ENCODE data around the gene NME4.
A peak's percentile ranks its signal among the peaks of the same experiment; 100 is the strongest.
"Not testable (repeated sequence)": the region's sequence is repeated elsewhere in the genome, so short reads cannot be mapped to it uniquely, and the experiment has no call there.

Gene NME4

DNA sequence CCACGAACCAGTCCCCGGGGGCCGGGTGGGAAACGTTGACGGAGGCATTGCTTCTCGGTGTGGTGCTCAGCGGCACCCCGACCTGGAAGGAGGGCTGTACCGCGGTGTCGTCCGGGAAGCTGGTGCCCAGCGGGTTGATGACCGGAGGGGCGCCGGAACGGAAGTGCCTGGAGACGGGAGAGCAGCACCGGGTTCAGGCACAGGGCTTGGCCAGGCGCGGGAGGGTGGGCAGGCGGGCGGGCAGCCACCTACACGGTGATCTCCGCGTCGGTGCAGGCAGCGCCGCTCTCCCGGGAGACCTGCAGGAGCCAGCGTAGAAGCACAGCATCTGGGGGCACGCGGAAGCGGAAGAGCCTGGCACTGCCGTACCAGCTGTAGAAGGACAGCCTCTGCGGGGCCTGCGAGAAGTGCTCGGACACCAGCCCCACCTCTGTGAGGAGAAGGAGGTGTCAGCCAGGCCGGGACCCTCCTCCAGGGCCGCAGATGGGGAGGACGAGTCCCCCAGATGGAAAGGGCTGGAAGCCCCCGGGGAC, 19.5 kb upstream of the NME4 start:
- no peak for DNase-seq (ENCODE audit: low read depth)

- not testable (repeated sequence) for DNase-seq (ENCODE audit: low read depth)
These were observed 18.7 kb upstream of the NME4 start for GRCh38 chr16:378113-378820.

- DNase-seq (ENCODE audit: low read depth): no peak
These were observed 18.2 kb upstream of the NME4 start for GRCh38 chr16:378821-379182.

- no peak for DNase-seq (ENCODE audit: low read depth)
These were observed 17.6 kb upstream of the NME4 start for GRCh38 chr16:379183-379960.

DNA sequence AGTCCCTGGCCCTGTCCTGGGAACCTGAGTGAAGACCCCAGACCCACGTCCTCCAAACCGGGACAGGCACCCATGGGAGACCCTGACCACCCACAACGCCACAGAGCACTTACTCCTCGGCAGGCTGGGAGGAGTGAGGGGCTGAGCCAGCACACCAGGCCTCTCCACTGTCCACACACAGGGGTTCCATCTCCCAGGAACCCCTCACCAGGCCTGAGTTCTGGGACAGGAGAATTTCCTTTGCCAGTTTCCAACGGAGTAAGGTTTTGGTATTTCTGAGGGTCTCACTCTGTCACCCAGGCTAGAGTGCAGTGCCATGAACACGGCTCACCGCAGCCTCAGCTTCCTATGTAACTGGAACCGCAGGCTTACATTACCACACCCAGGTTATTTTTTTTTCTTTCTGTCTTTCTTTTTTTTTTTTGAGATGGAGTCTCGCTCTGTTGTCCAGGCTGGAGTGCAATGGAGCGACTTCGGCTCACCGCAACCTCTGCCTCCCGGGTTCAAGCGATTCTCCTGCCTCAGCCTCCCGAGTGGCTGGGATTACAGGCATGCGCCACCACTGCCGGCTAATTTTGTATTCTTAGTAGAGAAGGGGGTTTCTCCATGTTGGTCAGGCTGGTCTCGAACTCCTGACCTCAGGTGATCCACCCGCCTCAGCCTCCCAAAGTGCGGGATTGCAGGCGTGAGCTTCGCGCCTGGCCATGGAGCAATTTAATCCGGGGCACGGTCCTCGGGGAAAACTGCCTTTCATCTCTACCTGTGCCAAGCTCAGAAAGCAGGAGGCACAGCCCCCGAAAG, 16.8 kb upstream of the NME4 start:
- DNase-seq (ENCODE audit: low read depth): no peak

DNA sequence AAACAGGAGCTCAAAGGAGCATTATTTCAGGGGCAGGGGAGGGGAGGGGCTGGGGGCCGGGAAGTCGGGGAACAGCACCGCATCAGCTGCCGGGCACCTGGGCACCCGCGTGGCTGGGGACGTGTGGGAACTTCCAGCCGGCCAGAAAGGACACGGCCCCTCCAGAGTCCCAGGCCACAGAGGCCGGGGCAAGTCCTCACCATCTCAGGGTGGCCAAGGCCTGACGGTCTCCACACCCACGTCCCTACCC, 16.3 kb upstream of the NME4 start:
- DNase-seq (ENCODE audit: low read depth): no peak

GRCh38 chr16:381012-381788, 15.8 kb upstream of the NME4 start:
- DNase-seq (ENCODE audit: low read depth): no peak

DNA sequence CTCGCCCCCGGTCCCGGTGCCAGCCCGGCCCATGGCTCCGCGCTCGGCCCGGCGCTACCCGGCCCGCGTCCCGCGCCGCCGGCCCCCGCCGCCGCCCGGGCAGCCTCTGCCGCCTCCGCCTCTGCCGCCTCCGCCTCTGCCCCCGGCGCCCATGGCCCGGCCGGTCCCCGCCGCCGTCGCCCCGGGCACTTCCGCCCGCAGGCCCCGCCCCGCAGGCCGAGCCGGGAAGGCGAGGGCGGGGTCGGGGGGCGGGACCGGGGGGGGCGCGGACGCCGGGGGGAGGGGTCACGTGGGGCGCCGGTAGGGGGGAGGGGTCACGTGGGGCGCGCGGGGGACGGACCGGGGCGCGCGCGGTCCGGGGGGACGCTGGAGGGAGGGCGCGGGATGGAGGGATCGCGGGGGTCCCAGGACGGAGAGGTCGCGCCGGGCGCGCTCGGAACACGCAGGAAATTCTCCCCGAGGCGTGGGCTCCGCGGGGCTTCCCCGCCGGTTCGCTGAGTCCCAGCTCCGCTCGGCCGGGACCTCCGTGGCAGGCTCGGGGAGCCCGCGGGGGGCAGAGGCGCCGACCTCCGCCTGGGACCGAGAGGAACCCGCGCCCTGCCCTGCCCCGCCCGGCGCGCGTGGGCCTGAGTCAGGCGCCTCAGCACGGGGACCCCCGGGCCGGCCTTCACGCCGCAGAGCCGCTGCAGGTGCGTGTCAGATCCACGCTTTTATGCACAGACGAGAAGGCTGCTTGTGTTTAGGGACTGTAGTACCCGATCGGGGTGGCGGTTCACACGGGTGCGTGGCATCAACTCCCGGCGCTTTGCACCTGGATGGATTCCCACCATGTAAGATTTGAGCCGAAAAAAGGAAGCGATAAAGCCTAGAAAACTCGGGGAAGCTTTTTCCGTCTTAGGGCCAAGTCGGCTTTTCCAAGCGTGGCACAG, 14.9 kb upstream of the NME4 start, which contains the start of gene PGAP6:
Gene PGAP6, minus strand, starts transcription at position 190 of the 929 bp plus-strand sequence. Its CDS starts 157 bp downstream, at position 33.
- no peak for DNase-seq (ENCODE audit: low read depth)

GRCh38 chr16:383326-384051, 13.5 kb upstream of the NME4 start:
- no peak for DNase-seq (ENCODE audit: low read depth)

DNA sequence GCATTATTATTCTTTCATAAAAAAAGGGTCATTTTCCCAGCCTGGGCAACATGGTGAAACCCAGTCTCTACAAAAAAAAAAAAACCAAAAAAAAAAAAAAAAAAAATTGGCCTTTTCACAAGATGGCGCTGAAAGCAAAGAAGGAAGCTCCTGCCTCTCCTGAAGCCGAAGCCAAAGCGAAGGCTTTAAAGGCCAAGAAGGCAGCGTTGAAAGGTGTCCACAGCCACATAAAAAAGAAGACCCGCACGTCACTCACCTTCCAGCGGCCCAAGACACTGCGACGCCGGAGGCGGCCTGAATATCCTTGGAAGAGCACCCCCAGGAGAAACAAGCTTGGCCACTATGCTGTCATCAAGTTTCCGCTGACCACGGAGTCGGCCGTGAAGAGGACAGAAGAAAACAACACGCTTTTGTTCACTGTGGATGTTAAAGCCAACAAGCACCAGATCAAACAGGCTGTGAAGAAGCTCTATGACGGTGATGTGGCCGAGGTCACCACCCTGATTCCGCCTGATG, 10.3 kb upstream of the NME4 start:
- no peak for DNase-seq (ENCODE audit: low read depth)

GRCh38 chr16:387761-388666, 9.0 kb upstream of the NME4 start:
- not testable (repeated sequence) for DNase-seq (ENCODE audit: low read depth)

DNA sequence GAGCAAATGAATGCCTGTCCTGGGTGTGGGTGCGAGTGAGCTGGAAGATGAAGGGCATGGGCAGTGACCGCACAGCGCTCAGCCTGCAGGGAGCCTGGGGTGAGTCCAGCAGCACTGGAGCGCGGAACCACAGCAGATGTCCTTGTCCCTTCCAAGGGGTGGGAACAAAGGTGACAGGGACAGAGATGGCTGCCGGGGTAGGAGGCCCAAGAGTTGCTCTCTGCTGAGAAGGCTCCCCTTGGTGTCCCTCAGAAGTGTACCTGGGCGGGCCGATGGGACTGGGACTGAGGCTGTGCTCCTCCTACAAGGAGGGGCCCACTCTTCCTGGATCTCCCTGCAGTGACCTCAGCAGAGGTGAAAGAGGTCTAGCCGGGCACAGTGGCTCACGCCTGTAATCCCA, 7.6 kb upstream of the NME4 start:
- no peak for DNase-seq (ENCODE audit: low read depth)

DNA sequence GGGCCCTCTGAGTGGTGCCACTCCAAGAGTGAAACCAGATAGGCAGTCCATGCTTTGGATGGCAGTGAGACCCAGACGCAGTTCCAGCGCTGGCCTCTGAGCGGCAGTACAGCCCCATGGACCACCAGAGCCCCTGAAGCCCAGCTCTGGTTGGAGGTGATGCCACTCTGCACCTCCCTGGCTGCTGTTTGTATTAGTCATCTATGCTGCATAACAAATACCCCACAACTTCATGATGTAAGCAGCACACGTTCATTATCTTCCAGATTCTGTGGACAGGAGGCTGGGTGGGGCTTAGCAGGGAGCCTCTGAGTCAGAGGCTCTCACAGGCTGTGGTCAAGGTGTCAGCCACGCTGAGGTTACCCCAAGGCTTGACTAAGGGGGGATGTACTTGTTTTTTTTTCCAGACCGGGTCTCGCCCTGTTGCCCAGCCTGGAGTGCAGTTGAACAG, 5.1 kb upstream of the NME4 start:
- peak; percentile 74 for DNase-seq (ENCODE audit: low read depth)

DNA sequence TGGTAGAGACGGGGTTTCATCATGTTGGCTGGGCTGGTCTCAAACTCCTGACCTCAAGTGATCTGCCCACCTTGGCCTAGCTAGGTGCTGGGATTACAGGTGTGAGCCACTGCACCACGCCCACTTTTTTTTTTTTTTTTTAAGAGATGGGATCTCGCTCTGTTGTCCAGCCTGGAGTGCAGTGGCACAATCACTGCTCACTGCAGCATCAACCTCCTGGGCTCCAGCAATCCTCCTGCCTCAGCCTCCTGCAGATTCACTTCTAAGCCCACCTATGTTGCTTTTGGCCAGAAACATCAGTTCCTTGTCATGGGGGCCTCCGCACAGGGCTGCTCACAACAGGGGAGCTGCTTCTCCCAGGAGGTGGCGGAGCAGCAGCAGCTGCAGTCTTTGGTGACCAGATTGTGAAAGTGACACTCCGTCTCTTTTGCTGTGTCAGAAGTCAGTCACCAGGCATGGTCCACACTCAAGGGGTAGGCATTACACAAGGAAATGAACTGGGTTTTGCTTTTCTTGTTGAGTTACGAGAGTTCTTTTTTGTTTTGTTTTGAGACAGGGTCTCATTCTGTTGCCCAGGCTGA, 4.5 kb upstream of the NME4 start:
- DNase-seq (ENCODE audit: low read depth): no peak

- DNase-seq (ENCODE audit: low read depth): no peak
These were observed 800 bp upstream of the NME4 start for GRCh38 chr16:396199-396598.

GRCh38 chr16:396605-397004, 394 bp upstream of the NME4 start:
- no peak for DNase-seq (ENCODE audit: low read depth)

GRCh38 chr16:397736-398332, 835 bp downstream of the NME4 start:
- DNase-seq (ENCODE audit: low read depth): no peak
